Mesenchymal stem cell (in vitro differentiated cells and primary cell): ENCODE measurements around the gene PLXDC2.

Experiments used
- DNase-seq: peaks from one replicate; pipeline ENCODE4 v3.0.0-alpha.2; 2013
- H2AFZ ChIP-seq: one replicate; pipeline ENCODE4 v1.6.1; 2013; ENCODE audit warnings: low read depth, mild to moderate bottlenecking, control low read depth, inconsistent platforms, low read length, moderate library complexity
- H2AK5ac ChIP-seq: 2 replicates; pipeline ENCODE4 v1.6.1; 2013; ENCODE audit warnings: low read length, moderate library complexity, mild to moderate bottlenecking, inconsistent platforms; ENCODE audit not compliant: severe bottlenecking
- H2BK120ac ChIP-seq: one replicate; pipeline ENCODE4 v1.6.1; 2013; ENCODE audit warnings: low read depth, mild to moderate bottlenecking, inconsistent platforms, low read length, moderate library complexity
- H2BK12ac ChIP-seq, 2 experiments: one replicate each; pipeline ENCODE4 v1.6.1; 2013; ENCODE audit warnings: inconsistent platforms in 2 of 2, low read length in 2 of 2, mild to moderate bottlenecking in 2 of 2, moderate library complexity in 2 of 2, control low read depth in 1 of 2
- H2BK15ac ChIP-seq: one replicate; pipeline ENCODE4 v1.6.1; 2013; ENCODE audit warnings: mild to moderate bottlenecking, low read depth, inconsistent platforms; ENCODE audit not compliant: poor library complexity, severe bottlenecking
- H2BK5ac ChIP-seq: 2 replicates; pipeline ENCODE4 v1.6.1; 2013; ENCODE audit warnings: low read depth, mild to moderate bottlenecking, low read length, control low read depth, inconsistent platforms; ENCODE audit not compliant: poor library complexity, severe bottlenecking
- H3K14ac ChIP-seq, 2 experiments: one replicate each; pipeline ENCODE4 v1.6.1; 2013; ENCODE audit warnings: inconsistent platforms in 2 of 2, low read length in 2 of 2, control low read depth in 1 of 2, mild to moderate bottlenecking in 1 of 2, moderate library complexity in 1 of 2
- H3K18ac ChIP-seq, 2 experiments: one replicate each; pipeline ENCODE4 v1.6.1; 2013; ENCODE audit warnings: inconsistent platforms in 2 of 2, low read length in 2 of 2, control low read depth in 1 of 2, low read depth in 1 of 2, mild to moderate bottlenecking in 1 of 2
- H3K23ac ChIP-seq, 2 experiments: one replicate each; pipeline ENCODE4 v1.6.1; 2013; ENCODE audit warnings: inconsistent platforms in 2 of 2, low read length in 2 of 2, mild to moderate bottlenecking in 2 of 2, moderate library complexity in 2 of 2, control low read depth in 1 of 2
- H3K27ac ChIP-seq: 2 replicates; pipeline ENCODE4 v1.5.1; 2013; ENCODE audit warnings: mild to moderate bottlenecking, moderate library complexity, low read length, control low read depth, inconsistent platforms; ENCODE audit not compliant: poor library complexity, severe bottlenecking
- H3K27me3 ChIP-seq, 2 experiments: 2 replicates each; pipeline versions ENCODE4 v1.6.1 to v1.7.0; 2013; ENCODE audit warnings: low read length in 2 of 2, mild to moderate bottlenecking in 2 of 2, moderate library complexity in 2 of 2, control low read depth in 1 of 2, inconsistent platforms in 1 of 2; ENCODE audit not compliant: control insufficient read depth in 1 of 2, insufficient read depth in 1 of 2
- H3K36me3 ChIP-seq, 2 experiments: 2 replicates each; pipeline versions ENCODE4 v1.6.1 to v1.7.0; 2013; ENCODE audit warnings: low read length in 2 of 2, control low read depth in 1 of 2, inconsistent platforms in 1 of 2, low read depth in 1 of 2, mild to moderate bottlenecking in 1 of 2; ENCODE audit not compliant: insufficient read depth in 2 of 2, control insufficient read depth in 1 of 2
- H3K4ac ChIP-seq, 2 experiments: one replicate each; pipeline ENCODE4 v1.6.1; 2013; ENCODE audit warnings: inconsistent platforms in 2 of 2, low read length in 2 of 2, mild to moderate bottlenecking in 2 of 2, moderate library complexity in 2 of 2, control low read depth in 1 of 2, low read depth in 1 of 2
- H3K4me1 ChIP-seq: 2 replicates; pipeline ENCODE4 v1.6.1; 2013; ENCODE audit warnings: low read depth, low read length, control low read depth; ENCODE audit not compliant: control insufficient read depth, insufficient read depth
- H3K4me2 ChIP-seq: 2 replicates; pipeline ENCODE4 v1.6.1; 2013; ENCODE audit warnings: low read length, mild to moderate bottlenecking, inconsistent platforms; ENCODE audit not compliant: poor library complexity, severe bottlenecking
- H3K4me3 ChIP-seq, 2 experiments: 2 replicates each; pipeline versions ENCODE4 v1.5.1 to v1.7.0; 2013; ENCODE audit warnings: low read length in 2 of 2, mild to moderate bottlenecking in 2 of 2, control low read depth in 1 of 2, low read depth in 1 of 2; ENCODE audit not compliant: insufficient read depth in 1 of 2
- H3K79me1 ChIP-seq: replicated peaks from 2 replicates; pipeline ENCODE4 v1.6.1; 2013; ENCODE audit warnings: mild to moderate bottlenecking, control low read depth, low read length, inconsistent platforms; ENCODE audit not compliant: poor library complexity, severe bottlenecking
- H3K9ac ChIP-seq: 2 replicates; pipeline ENCODE4 v1.7.0; 2013; ENCODE audit warnings: mild to moderate bottlenecking, low read length, moderate library complexity
- H3K9me3 ChIP-seq: 2 replicates; pipeline ENCODE4 v1.7.0; 2013; ENCODE audit warnings: mild to moderate bottlenecking, low read length; ENCODE audit not compliant: control insufficient read depth
- H4K8ac ChIP-seq: one replicate; pipeline ENCODE4 v1.6.1; 2013; ENCODE audit warnings: inconsistent platforms, mild to moderate bottlenecking, low read length, moderate library complexity
- H4K91ac ChIP-seq: one replicate; pipeline ENCODE4 v1.6.1; 2013; ENCODE audit warnings: mild to moderate bottlenecking, low read length, inconsistent platforms
- WGBS: methylation state at CpG from one replicate; pipeline ENCODE4 v1.1.7; 2013; ENCODE audit warnings: mixed read lengths; 5-methylcytosine and 5-hydroxymethylcytosine counted together

The PLXDC2 gene

DNA sequence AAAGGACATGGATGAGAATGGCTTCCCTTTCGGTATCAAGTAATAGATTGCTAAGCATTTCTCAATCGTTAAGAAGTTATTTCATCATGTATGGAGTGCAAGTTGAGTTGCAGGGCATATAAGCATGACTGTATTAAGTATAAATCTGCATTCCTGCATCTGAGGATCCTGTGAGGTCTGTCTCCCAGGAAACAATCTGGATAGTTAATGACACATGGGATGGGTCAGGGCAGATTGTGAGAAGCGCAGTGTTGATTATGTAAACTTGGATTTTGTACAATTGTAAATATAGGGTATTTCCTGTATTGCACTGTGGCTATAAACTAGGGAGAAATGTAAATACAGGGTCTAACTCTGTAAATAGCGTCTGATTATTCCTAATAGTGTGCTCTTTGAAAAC, 102.6 kb downstream of the PLXDC2 start:
- 55% methylated on average over 3 of the region's 4 CpGs for WGBS
- Histone ChIP-seq H3K4me3 (no peak overlapping the region), H2AK5ac (no peak overlapping the region), H3K27ac (no peak overlapping the region), H2BK15ac (no peak overlapping the region), H3K36me3 (no peaks in the 10 kb centered on the region), H3K18ac (no peak overlapping the region), H2AFZ (no peak overlapping the region), H4K91ac (no peak overlapping the region), H3K9me3 (no peaks in the 10 kb centered on the region), H3K27me3 (no peaks in the 10 kb centered on the region), H3K4me2 (no peak overlapping the region), H3K4me1 (peaks cover 9% of the 10 kb centered on the region), H2BK120ac (no peak overlapping the region), H3K9ac (no peak overlapping the region), H3K4ac (no peak overlapping the region), H2BK5ac (no peak overlapping the region), H3K79me1 (peaks cover 2% of the 10 kb centered on the region), H2BK12ac (no peak overlapping the region), H3K14ac (no peak overlapping the region), H4K8ac (no peak overlapping the region), H3K23ac (no peak overlapping the region)
- peak; percentile 96 for DNase-seq

GRCh38 chr10:19919671-19920070, 103.4 kb downstream of the PLXDC2 start:
- H2AFZ ChIP-seq = no peak overlapping the region
- H3K4me2 ChIP-seq = no peak overlapping the region
- DNase-seq = no peak

GRCh38 chr10:19920075-19920726, 104.0 kb downstream of the PLXDC2 start:
- Histone ChIP-seq H3K79me1 (peaks cover 5% of the 10 kb centered on the region), H4K8ac (no peak overlapping the region), H3K4me1 (peaks cover 11% of the 10 kb centered on the region), H2BK5ac (no peak overlapping the region), H3K14ac (no peak overlapping the region), H2AK5ac (peak overlapping the region; percentile 55), H4K91ac (no peak overlapping the region), H2AFZ (no peak overlapping the region), H3K27me3 (no peaks in the 10 kb centered on the region), H3K27ac (no peak overlapping the region), H2BK120ac (no peak overlapping the region), H2BK15ac (peak overlapping the region; percentile 4), H3K4me3 (no peak overlapping the region), H3K9me3 (no peaks in the 10 kb centered on the region), H3K23ac (no peak overlapping the region), H3K9ac (no peak overlapping the region), H3K36me3 (no peaks in the 10 kb centered on the region), H2BK12ac (peak overlapping the region; percentile 7 to 75), H3K4me2 (no peak overlapping the region), H3K4ac (peak overlapping the region in 1 of 2 experiments; percentile 32), H3K18ac (peak overlapping the region; percentile 52 to 74)
- DNase-seq = no peak
- 72% methylated on average over 3 of the region's 4 CpGs for WGBS

More at GRCh38 chr10:19919671-19920070, 103.4 kb downstream of the PLXDC2 start:
- Histone ChIP-seq H3K27ac (no peak overlapping the region), H3K4me1 (peaks cover 9% of the 10 kb centered on the region), H3K18ac (peak overlapping the region in 1 of 2 experiments; percentile 52), H3K79me1 (peaks cover 4% of the 10 kb centered on the region), H4K8ac (no peak overlapping the region), H2BK12ac (peak overlapping the region in 1 of 2 experiments; percentile 75), H2AK5ac (no peak overlapping the region), H3K4ac (no peak overlapping the region), H2BK5ac (no peak overlapping the region), H4K91ac (no peak overlapping the region), H3K36me3 (no peaks in the 10 kb centered on the region), H3K23ac (no peak overlapping the region), H3K14ac (no peak overlapping the region), H2BK15ac (peak overlapping the region; percentile 4), H3K9ac (no peak overlapping the region), H3K9me3 (no peaks in the 10 kb centered on the region), H2BK120ac (no peak overlapping the region), H3K4me3 (no peak overlapping the region), H3K27me3 (no peaks in the 10 kb centered on the region)
- WGBS = 80% methylated on average over 1 of the region's 2 CpGs

- H2BK5ac ChIP-seq = peak overlapping the region; percentile 88
- H3K9me3 ChIP-seq = no peaks in the 10 kb centered on the region
- no peak overlapping the region for H4K8ac ChIP-seq
- no peak overlapping the region for H3K4me2 ChIP-seq
- no peaks in the 10 kb centered on the region for H3K27me3 ChIP-seq
- H4K91ac ChIP-seq = no peak overlapping the region
- no peak overlapping the region for H3K4ac ChIP-seq
- H3K4me3 ChIP-seq = no peak overlapping the region
- no peak overlapping the region for H3K14ac ChIP-seq
- no peak overlapping the region for H2AK5ac ChIP-seq
- no peak overlapping the region for H3K23ac ChIP-seq
- H3K27ac ChIP-seq = peak overlapping the region; percentile 79
- H2BK12ac ChIP-seq = peak overlapping the region in 1 of 2 experiments; percentile 80
- H2BK15ac ChIP-seq = no peak overlapping the region
- DNase-seq = peak; percentile 83
- H3K18ac ChIP-seq = peak overlapping the region in 1 of 2 experiments; percentile 74
- 90% methylated on average over 11 of the region's 13 CpGs for WGBS
- no peaks in the 10 kb centered on the region for H3K36me3 ChIP-seq
- no peak overlapping the region for H2AFZ ChIP-seq
- H3K9ac ChIP-seq = peak overlapping the region; percentile 66
- peaks cover 11% of the 10 kb centered on the region for H3K4me1 ChIP-seq
- H3K79me1 ChIP-seq = peaks cover 5% of the 10 kb centered on the region
- H2BK120ac ChIP-seq = no peak overlapping the region
Measured at GRCh38 chr10:19921300-19922140, 105.3 kb downstream of the PLXDC2 start.
